ENCODE measurements around the gene NOX4. TPM values are rescaled to one million over a fixed set of nuclear protein-coding genes. Genes with fewer than 3 reads are reported as not detected.

The NOX4 gene
- total and polyA plus RNA-seq, 10 of the 15 experiments (the other 5 are each of a cell fraction or from before 2014, with no cell fraction given) = not detected

GRCh38 chr11:89495951-89496350 is 4.8 kb upstream of the NOX4 start:
- CTCF ChIA-PET = no interaction called here
- no peak for ATAC-seq
- H3K4me2 ChIP-seq (ENCODE audit: control insufficient read depth, insufficient read depth) = no peak overlapping the region
- no peaks in the 10 kb centered on the region for H4K20me1 ChIP-seq (ENCODE audit: control insufficient read depth, insufficient read depth)
- RAD21 ChIA-PET (ENCODE audit: unreplicated experiment) = no interaction called here
- H3K27me3 ChIP-seq (replicated peaks in 1 of 2; ENCODE audit: control insufficient read depth in 2 of 2, insufficient read depth in 2 of 2, low read length in 1 of 2) = no peaks in the 10 kb centered on the region
- no peak overlapping the region for H3K9ac ChIP-seq (ENCODE audit: control insufficient read depth, insufficient read depth, low read length)
- POLR2A ChIA-PET = no interaction called here
- no peaks in the 10 kb centered on the region for H3K4me1 ChIP-seq (ENCODE audit: control insufficient read depth, insufficient read depth, low read length)
- no peak overlapping the region for H3K27ac ChIP-seq (ENCODE audit: control insufficient read depth, insufficient read depth)
- H3K36me3 ChIP-seq (ENCODE audit: control insufficient read depth in 2 of 2, insufficient read depth in 2 of 2, low read length in 1 of 2) = no peaks in the 10 kb centered on the region
- intact Hi-C loops (cut with micrococcal nuclease; ENCODE audit: unreplicated experiment) = no loop called here
- no TSS peak for BruUV-seq (replicated peaks)
- FAIRE-seq = no peak
- in situ Hi-C loops (cut with MboI) = no loop called here
- H3K79me2 ChIP-seq (ENCODE audit: control insufficient read depth, insufficient read depth, low read length) = no peaks in the 10 kb centered on the region
- H3K4me3 ChIP-seq = no peak overlapping the region
- no peak for DNase-seq (ENCODE audit: low read depth, low spot score)
- H3K9me3 ChIP-seq (replicated peaks; ENCODE audit: control insufficient read depth, insufficient read depth, low read length) = no peaks in the 10 kb centered on the region
- no peak overlapping the region for H2AFZ ChIP-seq (ENCODE audit: control insufficient read depth, low read depth, low read length)
- SMC1A ChIA-PET (ENCODE audit: uncharacterized antibody, unreplicated experiment) = no interaction called here
- TF ChIP-seq NR2C2 (IDR thresholded peaks at IDR 0.05; ENCODE audit: borderline replicate concordance, control insufficient read depth, insufficient read length, low read depth) = no peak
- TF ChIP-seq NR2F1 (conservative IDR thresholded peaks at IDR 0.05) = no peak
- no peak for TF ChIP-seq SMARCA5 (IDR thresholded peaks at IDR 0.05)
- no peak for TF ChIP-seq ATF7 (IDR thresholded peaks at IDR 0.05; ENCODE audit: low read depth)
- TF ChIP-seq CBX3 (IDR thresholded peaks at IDR 0.05; ENCODE audit: borderline replicate concordance, low read depth) = no peak
- no peak for TF ChIP-seq E4F1 (IDR thresholded peaks at IDR 0.05; ENCODE audit: borderline replicate concordance, partially characterized antibody)
- TF ChIP-seq ESRRA (IDR thresholded peaks at IDR 0.05; ENCODE audit: low read length) = no peak
- TF ChIP-seq RBBP5 (conservative IDR thresholded peaks at IDR 0.05) = no peak
- 18% methylated on average over 3 of the region's 3 CpGs for WGBS (ENCODE audit: insufficient coverage, insufficient replicate concordance, low lambda C conversion rate, missing lambda C conversion rate)

Measured in GM12878 (cell line).